Measurements from ENCODE around the gene SAFB. TPM values are rescaled to one million over a fixed set of nuclear protein-coding genes. Genes with fewer than 3 reads are reported as not detected.

The SAFB gene
- total RNA-seq, 1 experiment from 2014 or later = 83.0 TPM

- no TSS peak for BruUV-seq (replicated peaks)
- peaks cover 13% of the 10 kb centered on the region for H3K4me1 ChIP-seq (ENCODE audit: control insufficient read depth, insufficient read depth, low read length)
- TF ChIP-seq SIN3A (IDR thresholded peaks at IDR 0.05; ENCODE audit: borderline replicate concordance, insufficient read depth, low read depth, low read length) (no peak), REST (IDR thresholded peaks at IDR 0.05; ENCODE audit: insufficient read depth in 1 of 2, low read depth in 2 of 2, low read length in 1 of 2) (no peak), POLR2AphosphoS5 (IDR thresholded peaks at IDR 0.05; ENCODE audit: low read depth, low read length) (no peak), CTCF (IDR thresholded peaks at IDR 0.05) (no peak), TCF7L2 (IDR thresholded peaks at IDR 0.05; ENCODE audit: low read depth, low read length) (no peak)
- CTCF ChIA-PET = interaction anchor here (0.6 kb wide), 1 partner anchor 816 kb away, joined by 4 read pairs; no protein-coding TSS in a partner anchor
- no peak for ATAC-seq
- H3K4me3 ChIP-seq (ENCODE audit: low read depth in 2 of 2, low read length in 2 of 2) = no peak overlapping the region
- no peak for DNase-seq (ENCODE audit: low read depth, low spot score)
- no peaks in the 10 kb centered on the region for H3K27me3 ChIP-seq (ENCODE audit: control insufficient read depth, insufficient read depth, low read length)
- peaks cover 21% of the 10 kb centered on the region for H3K36me3 ChIP-seq (ENCODE audit: control insufficient read depth, insufficient read depth, low read length)
- no peaks in the 10 kb centered on the region for H3K9me3 ChIP-seq (ENCODE audit: control insufficient read depth, insufficient read depth, low read depth, low read length)
- in situ Hi-C loops (cut with HindIII; ENCODE audit: low pct_unique_long_range_greater_than_20kb, low sequenced_read_pairs) (no loop called here), intact Hi-C loops (cut with micrococcal nuclease; ENCODE audit: unreplicated experiment) (no loop called here)
- H3K27ac ChIP-seq (ENCODE audit: low read length) = no peak overlapping the region
- POLR2A ChIA-PET = interaction anchor here (0.6 kb wide), 1 partner anchor 32 kb away, joined by 3 read pairs; no protein-coding TSS in a partner anchor
Measured at GRCh38 chr19:5627395-5627904, 4.6 kb downstream of the SAFB start.

- Histone ChIP-seq H3K9me3 (ENCODE audit: control insufficient read depth, insufficient read depth, low read depth, low read length) (no peaks in the 10 kb centered on the region), H3K36me3 (ENCODE audit: control insufficient read depth, insufficient read depth, low read length) (peaks cover 21% of the 10 kb centered on the region), H3K4me1 (ENCODE audit: control insufficient read depth, insufficient read depth, low read length) (peaks cover 13% of the 10 kb centered on the region), H3K27ac (ENCODE audit: low read length) (no peak overlapping the region), H3K4me3 (ENCODE audit: low read depth in 2 of 2, low read length in 2 of 2) (no peak overlapping the region), H3K27me3 (ENCODE audit: control insufficient read depth, insufficient read depth, low read length) (no peaks in the 10 kb centered on the region)
- intact Hi-C loops (cut with micrococcal nuclease; ENCODE audit: unreplicated experiment) (no loop called here), in situ Hi-C loops (cut with HindIII; ENCODE audit: low pct_unique_long_range_greater_than_20kb, low sequenced_read_pairs) (no loop called here)
- TF ChIP-seq TCF7L2 (IDR thresholded peaks at IDR 0.05; ENCODE audit: low read depth, low read length) (no peak), REST (IDR thresholded peaks at IDR 0.05; ENCODE audit: insufficient read depth in 1 of 2, low read depth in 2 of 2, low read length in 1 of 2) (no peak), CTCF (IDR thresholded peaks at IDR 0.05) (no peak), SIN3A (IDR thresholded peaks at IDR 0.05; ENCODE audit: borderline replicate concordance, insufficient read depth, low read depth, low read length) (no peak), POLR2AphosphoS5 (IDR thresholded peaks at IDR 0.05; ENCODE audit: low read depth, low read length) (no peak)
- POLR2A ChIA-PET = no interaction called here
- no peak for ATAC-seq
- CTCF ChIA-PET = no interaction called here
- no peak for DNase-seq (ENCODE audit: low read depth, low spot score)
- BruUV-seq (replicated peaks) = no TSS peak
Measured at GRCh38 chr19:5628461-5628860, 5.6 kb downstream of the SAFB start.

Data from Panc1 (cell line).